Type B pancreatic cell (in vitro differentiated cells): ENCODE measurements around the gene FYCO1. TPM values are rescaled to one million over a fixed set of nuclear protein-coding genes. Genes with fewer than 3 reads are reported as not detected.

Experiments
- DNase-seq: peaks from one replicate; pipeline ENCODE4 v3.0.0; 2021; ENCODE audit warnings: mixed read lengths; ENCODE audit not compliant: unreplicated experiment; ENCODE audit errors: extremely low spot score
- H3K27ac Mint-ChIP-seq: 2 replicates; pipeline ENCODE4 v1.8.0; 2021; ENCODE audit warnings: mild to moderate bottlenecking, mixed read lengths
- H3K27me3 Mint-ChIP-seq: 2 replicates; pipeline ENCODE4 v1.8.0; 2021; ENCODE audit warnings: mixed read lengths
- H3K36me3 Mint-ChIP-seq: 2 replicates; pipeline ENCODE4 v1.8.0; 2021; ENCODE audit warnings: mixed read lengths
- H3K4me1 Mint-ChIP-seq: one replicate; pipeline ENCODE4 v1.8.0; 2021; ENCODE audit warnings: mixed read lengths; ENCODE audit not compliant: unreplicated experiment
- H3K4me3 Mint-ChIP-seq: 2 replicates; pipeline ENCODE4 v1.8.0; 2021; ENCODE audit warnings: mild to moderate bottlenecking, mixed read lengths
- H3K9me3 Mint-ChIP-seq: 2 replicates; pipeline ENCODE4 v1.8.0; 2021; ENCODE audit warnings: mixed read lengths
- total RNA-seq: library from RNA; stranded (reverse); gene quantifications from 2 replicates; pipeline ENCODE4 v1.2.1, GENCODE V29; 2021; ENCODE audit warnings: low replicate concordance
- TF ChIP-seq, protein P1 (sequence below): fragments of 200-600 bp; sonication (generic); conservative IDR thresholded peaks from 2 replicates; pipeline ENCODE4 v1.5.0; 2021; ENCODE audit warnings: antibody characterized with exemption, mild to moderate bottlenecking

FYCO1 gene
- total RNA-seq, 1 donor from 2014 or later, result 15.2 TPM

DNA sequence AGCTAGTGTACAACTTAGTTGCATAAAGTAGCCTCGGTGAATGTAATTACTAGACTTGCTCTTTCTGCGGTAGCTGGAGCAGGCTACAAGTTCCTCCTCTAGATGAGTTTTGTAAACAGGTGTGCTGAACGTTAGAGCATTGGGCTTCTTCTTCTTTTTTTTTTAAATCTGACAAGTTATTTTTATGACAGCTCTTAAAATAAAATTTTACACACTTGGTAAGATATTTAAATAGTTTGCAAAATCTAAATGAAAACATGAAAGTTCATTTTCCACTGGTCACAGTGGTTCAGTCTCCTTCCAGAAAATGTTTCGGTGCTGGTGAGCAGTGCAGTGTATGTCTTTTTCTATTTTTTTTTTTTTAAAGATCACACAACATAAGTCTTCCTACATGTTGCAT, 106.3 kb downstream of the FYCO1 start:
- Mint-ChIP-seq H3K36me3 (no peaks in the 10 kb centered on the region), H3K27ac (no peak overlapping the region), H3K27me3 (no peaks in the 10 kb centered on the region), H3K4me1 (peaks cover 6% of the 10 kb centered on the region), H3K9me3 (no peaks in the 10 kb centered on the region), H3K4me3 (no peak overlapping the region)
- TF ChIP-seq, protein P1, sequence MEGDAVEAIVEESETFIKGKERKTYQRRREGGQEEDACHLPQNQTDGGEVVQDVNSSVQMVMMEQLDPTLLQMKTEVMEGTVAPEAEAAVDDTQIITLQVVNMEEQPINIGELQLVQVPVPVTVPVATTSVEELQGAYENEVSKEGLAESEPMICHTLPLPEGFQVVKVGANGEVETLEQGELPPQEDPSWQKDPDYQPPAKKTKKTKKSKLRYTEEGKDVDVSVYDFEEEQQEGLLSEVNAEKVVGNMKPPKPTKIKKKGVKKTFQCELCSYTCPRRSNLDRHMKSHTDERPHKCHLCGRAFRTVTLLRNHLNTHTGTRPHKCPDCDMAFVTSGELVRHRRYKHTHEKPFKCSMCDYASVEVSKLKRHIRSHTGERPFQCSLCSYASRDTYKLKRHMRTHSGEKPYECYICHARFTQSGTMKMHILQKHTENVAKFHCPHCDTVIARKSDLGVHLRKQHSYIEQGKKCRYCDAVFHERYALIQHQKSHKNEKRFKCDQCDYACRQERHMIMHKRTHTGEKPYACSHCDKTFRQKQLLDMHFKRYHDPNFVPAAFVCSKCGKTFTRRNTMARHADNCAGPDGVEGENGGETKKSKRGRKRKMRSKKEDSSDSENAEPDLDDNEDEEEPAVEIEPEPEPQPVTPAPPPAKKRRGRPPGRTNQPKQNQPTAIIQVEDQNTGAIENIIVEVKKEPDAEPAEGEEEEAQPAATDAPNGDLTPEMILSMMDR, result no peak
- DNase-seq, result no peak

DNA sequence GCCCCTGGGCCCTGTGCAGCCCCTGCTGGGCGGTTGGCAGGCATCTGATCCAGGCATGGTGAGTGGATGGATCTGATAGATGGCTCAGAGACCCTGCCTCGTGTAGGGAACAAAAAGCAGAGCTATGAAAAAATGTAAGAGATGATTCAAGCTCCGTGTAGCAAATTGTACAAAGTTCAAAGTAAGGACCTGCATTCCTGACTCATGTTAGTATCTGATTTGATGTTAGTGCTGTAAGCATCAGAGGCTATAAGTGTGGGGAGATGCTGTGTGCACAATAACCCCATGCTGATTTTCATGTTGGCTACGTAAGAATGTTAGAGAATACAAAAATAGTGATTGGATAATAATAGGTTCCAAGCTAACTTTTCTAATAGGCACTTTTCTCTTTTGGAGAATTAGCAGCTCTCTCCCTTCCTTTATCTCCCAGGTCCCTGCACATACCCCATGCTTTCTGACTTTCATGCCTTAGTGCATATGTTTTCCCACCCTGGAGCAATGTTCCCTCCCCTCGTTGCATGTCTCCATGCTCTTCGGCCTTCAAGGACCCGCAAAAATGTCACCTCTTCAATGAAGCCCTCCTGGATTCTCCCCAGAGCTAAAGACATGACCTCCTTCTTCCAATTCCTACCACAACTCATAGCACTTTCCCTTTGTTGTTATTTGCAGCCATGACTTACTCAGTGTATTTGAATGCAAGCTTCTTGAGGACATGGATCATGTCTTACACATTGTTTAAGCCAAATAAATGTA, 107.7 kb downstream of the FYCO1 start:
- H3K27me3 Mint-ChIP-seq, result peaks cover 5% of the 10 kb centered on the region
- no peaks in the 10 kb centered on the region for H3K36me3 Mint-ChIP-seq
- no peaks in the 10 kb centered on the region for H3K9me3 Mint-ChIP-seq

DNA sequence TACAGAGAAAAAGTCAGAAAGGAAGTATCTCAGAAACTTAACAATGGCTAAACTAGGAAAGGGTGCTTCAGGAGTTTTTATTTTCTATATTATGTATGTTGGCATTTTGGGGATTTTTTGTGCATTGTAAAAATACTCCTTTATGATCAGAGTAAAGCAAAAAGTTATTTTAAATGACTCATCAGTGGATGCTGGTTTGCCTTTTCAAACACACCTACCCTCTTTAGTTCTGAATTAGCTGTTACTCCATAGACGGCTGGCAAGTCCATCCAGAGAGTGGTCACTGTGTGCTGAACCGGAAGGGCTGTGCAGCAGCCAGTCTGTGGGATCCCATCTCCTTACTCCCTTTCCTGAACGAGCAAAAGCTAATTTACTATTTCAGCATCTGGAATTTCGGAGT, 108.3 kb downstream of the FYCO1 start:
- H3K4me3 Mint-ChIP-seq, result no peak overlapping the region
- H3K36me3 Mint-ChIP-seq, result no peaks in the 10 kb centered on the region
- TF ChIP-seq, protein P1, result no peak
- H3K9me3 Mint-ChIP-seq, result no peaks in the 10 kb centered on the region
- peaks cover 5% of the 10 kb centered on the region for H3K27me3 Mint-ChIP-seq
- peaks cover 6% of the 10 kb centered on the region for H3K4me1 Mint-ChIP-seq
- DNase-seq, result no peak
- H3K27ac Mint-ChIP-seq, result no peak overlapping the region

More for the DNA sequence above, 107.7 kb downstream of the FYCO1 start:
- H3K4me1 Mint-ChIP-seq, result peaks cover 6% of the 10 kb centered on the region
- TF ChIP-seq, protein P1, result no peak
- DNase-seq, result no peak
- H3K4me3 Mint-ChIP-seq, result no peak overlapping the region
- no peak overlapping the region for H3K27ac Mint-ChIP-seq

DNA sequence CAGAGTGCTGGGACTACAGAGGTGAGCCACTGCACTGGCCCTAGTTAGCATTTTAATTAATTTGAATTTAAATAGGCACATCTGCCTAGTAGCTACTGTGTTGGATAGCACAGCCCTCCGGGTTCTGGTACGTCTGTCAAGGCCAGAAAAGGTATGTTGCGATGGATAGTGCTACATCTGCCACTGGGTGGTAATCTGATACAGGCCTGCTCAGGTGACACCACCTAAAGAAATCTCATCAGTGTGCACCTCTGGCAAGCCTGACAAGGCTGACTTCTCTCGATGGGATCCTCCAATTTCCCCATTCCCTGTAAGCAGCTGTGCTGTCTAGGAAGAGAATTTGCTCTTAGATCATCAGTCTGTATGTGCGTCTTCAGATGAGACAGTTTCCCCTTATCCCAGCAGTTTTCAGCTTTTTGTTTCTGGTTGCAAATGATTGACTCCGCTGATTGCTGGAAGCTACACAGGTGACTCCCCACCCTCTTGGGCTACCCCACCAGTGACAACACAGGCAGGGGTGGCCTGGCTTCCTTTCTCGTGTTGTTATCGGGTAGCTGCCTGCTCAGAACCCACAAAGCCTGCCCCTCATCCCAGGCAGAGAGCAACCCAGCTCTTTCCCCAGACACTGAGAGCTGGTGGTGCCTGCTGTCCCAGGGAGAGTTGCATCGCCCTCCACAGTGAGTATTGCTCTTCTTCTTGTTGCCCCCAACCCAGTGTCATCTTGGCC, 109.5 kb downstream of the FYCO1 start, which contains the start of gene CCR9:
Gene CCR9 (plus strand): TSS at position 565 of the 727 bp plus-strand sequence. CDS start 8,391 bp downstream, outside the sequence.
- no peak within 1 kb of the TSS for H3K4me3 Mint-ChIP-seq
- H3K27me3 Mint-ChIP-seq, result peaks cover 5% of the 10 kb centered on the region
- peaks cover 11% of the 10 kb centered on the region for H3K4me1 Mint-ChIP-seq
- H3K27ac Mint-ChIP-seq, result no peak within 1 kb of the TSS
- TF ChIP-seq, protein P1, result no peak
- H3K36me3 Mint-ChIP-seq, result no peaks in the 10 kb centered on the region
- no peaks in the 10 kb centered on the region for H3K9me3 Mint-ChIP-seq
- DNase-seq, result no peak

DNA sequence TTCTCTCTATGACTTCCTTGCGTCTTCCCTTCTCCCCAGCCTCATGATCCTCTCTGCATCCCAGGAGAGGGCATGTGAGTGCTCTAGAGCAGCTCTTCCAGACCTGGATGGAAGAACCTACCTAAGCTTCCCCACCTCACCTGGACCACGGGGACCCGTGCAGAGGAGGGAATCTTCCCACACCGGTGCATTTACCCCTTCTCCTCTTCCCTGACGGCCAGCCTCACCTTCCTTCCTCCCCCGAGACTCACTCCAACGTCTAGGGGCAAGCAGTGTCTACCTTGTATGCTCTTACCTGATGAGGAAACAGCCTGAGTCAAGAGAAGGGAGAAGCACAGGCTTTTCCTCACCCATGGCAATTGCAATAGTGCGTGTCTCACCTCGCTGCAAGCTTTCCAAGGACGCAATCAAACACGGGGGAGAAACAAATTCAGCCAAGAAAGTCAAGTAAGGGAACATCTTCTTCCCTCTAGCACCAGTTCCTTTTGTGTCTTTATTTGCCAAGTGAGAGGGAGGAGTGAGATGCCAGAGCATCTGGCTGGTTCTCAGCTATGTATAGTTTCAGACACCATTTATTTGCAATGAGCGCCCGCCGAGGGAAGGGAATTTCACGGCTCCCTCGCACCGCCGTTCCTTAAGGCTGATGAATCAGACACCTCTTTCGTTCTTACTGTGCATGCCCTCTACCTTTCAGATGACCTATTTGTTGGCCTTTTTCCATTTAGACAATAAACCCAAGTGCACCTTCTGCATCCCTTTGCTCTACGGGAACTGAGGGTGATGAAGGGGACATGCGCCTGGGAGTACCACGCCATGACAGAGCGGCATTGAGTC, 111.0 kb downstream of the FYCO1 start:
- H3K4me1 Mint-ChIP-seq, result peaks cover 7% of the 10 kb centered on the region
- peaks cover 5% of the 10 kb centered on the region for H3K27me3 Mint-ChIP-seq
- no peak overlapping the region for H3K27ac Mint-ChIP-seq
- H3K9me3 Mint-ChIP-seq, result no peaks in the 10 kb centered on the region
- TF ChIP-seq, protein P1, result no peak
- no peak overlapping the region for H3K4me3 Mint-ChIP-seq
- H3K36me3 Mint-ChIP-seq, result no peaks in the 10 kb centered on the region
- no peak for DNase-seq
